Caco-2 (cell line): ENCODE data around the gene TBC1D3. TPM values are rescaled to one million over a fixed set of nuclear protein-coding genes. Genes with fewer than 3 reads are reported as not detected.
"Not testable (repeated sequence)": the region's sequence is repeated elsewhere in the genome, so short reads cannot be mapped to it uniquely, and the experiment has no call there.

Experiments
- Bru-seq: library from RNA; stranded (reverse); fragments of 400-500 nt; gene quantifications from one replicate; lab custom pipeline; 2021; lab: Mats Ljungman, UMichigan
- BruChase-seq, 2 experiments: library from RNA; stranded (reverse); fragments of 400-500 nt; gene quantifications; one replicate each; lab custom pipeline; 2021; lab: Mats Ljungman, UMichigan
- BruUV-seq: library from RNA; stranded (reverse); fragments of 400-500 nt; replicated peaks from 2 replicates; lab custom pipeline; 2021; lab: Mats Ljungman, UMichigan
- CTCF ChIA-PET: fragments of 300-600 bp; sonication (Branson Sonifier 250); formaldehyde crosslinking; loops from one replicate; lab custom pipeline; 2022; ENCODE audit warnings: antibody characterized with exemption; lab: Charles Lee
- POLR2A ChIA-PET: fragments of 300-600 bp; sonication (Branson Sonifier 250); formaldehyde crosslinking; loops from one replicate; lab custom pipeline; 2022; ENCODE audit warnings: antibody characterized with exemption; lab: Charles Lee
- DNase-seq, 2 experiments: peaks; one replicate each; pipeline versions ENCODE4 v3.0.0 to v3.0.0-alpha.2; 2020 to 2022
- H3K27me3 ChIP-seq: replicated peaks from 2 replicates; pipeline ENCODE4 v1.6.0; 2011; ENCODE audit warnings: low read length; ENCODE audit not compliant: control insufficient read depth, insufficient read depth
- H3K36me3 ChIP-seq: 2 replicates; pipeline ENCODE4 v1.5.1; 2011; ENCODE audit warnings: low read length; ENCODE audit not compliant: control insufficient read depth, insufficient read depth
- H3K4me1 ChIP-seq: fragments of 250-450 bp; sonication (Bioruptor Pico); 2 replicates; pipeline ENCODE4 v1.5.1; 2020; ENCODE audit warnings: mild to moderate bottlenecking
- H3K4me3 ChIP-seq: 2 replicates; pipeline ENCODE4 v1.5.1; 2011; ENCODE audit warnings: low read depth, mild to moderate bottlenecking, control low read depth, low read length
- H3K9me3 ChIP-seq: fragments of 250-450 bp; sonication (Bioruptor Pico); 2 replicates; pipeline ENCODE4 v1.5.1; 2020; ENCODE audit warnings: mild to moderate bottlenecking, moderate library complexity
- H3K27ac Mint-ChIP-seq: one replicate; pipeline ENCODE4 v1.8.0; 2022; ENCODE audit warnings: mixed read lengths; ENCODE audit not compliant: unreplicated experiment
- H3K27me3 Mint-ChIP-seq: one replicate; pipeline ENCODE4 v1.8.0; 2022; ENCODE audit warnings: mixed read lengths; ENCODE audit not compliant: insufficient read depth, unreplicated experiment
- H3K36me3 Mint-ChIP-seq: one replicate; pipeline ENCODE4 v1.8.0; 2022; ENCODE audit warnings: mild to moderate bottlenecking, mixed read lengths; ENCODE audit not compliant: insufficient read depth, unreplicated experiment
- H3K4me1 Mint-ChIP-seq: one replicate; pipeline ENCODE4 v1.8.0; 2022; ENCODE audit warnings: low read depth, mixed read lengths; ENCODE audit not compliant: unreplicated experiment
- H3K4me3 Mint-ChIP-seq: one replicate; pipeline ENCODE4 v1.8.0; 2022; ENCODE audit warnings: mild to moderate bottlenecking, moderate library complexity, mixed read lengths; ENCODE audit not compliant: unreplicated experiment
- H3K9me3 Mint-ChIP-seq: one replicate; pipeline ENCODE4 v1.8.0; 2022; ENCODE audit warnings: mixed read lengths; ENCODE audit not compliant: unreplicated experiment
- intact Hi-C: fragments of 100-400 bp; cut with micrococcal nuclease; formaldehyde crosslinking; loops from one replicate; pipeline ENCODE4 v1.10.0; 2022; ENCODE audit not compliant: unreplicated experiment
- long read RNA-seq: library from polyadenylated mRNA; stranded (forward); transcript quantifications from one replicate; pipeline ENCODE4 v2.0.0, GENCODE V29; 2022
- total RNA-seq: library from RNA; stranded (reverse); gene quantifications from 2 replicates; pipeline ENCODE4 v1.2.3, GENCODE V29; 2022

The TBC1D3 gene
- total RNA-seq, result not detected in 2 replicates
- Bru-seq, nascent RNA, result percentile 18 among the genes with signal in this experiment
- percentile 24 among the genes with signal in this experiment for BruChase-seq, experiment 1, labeled RNA remaining after a 2-hour chase
- BruChase-seq, experiment 2, labeled RNA remaining after a 6-hour chase, result percentile 17 among the genes with signal in this experiment
- long read RNA-seq, partial matches to known transcripts, result 5 of 19 reads
- long read RNA-seq, other reads (novel, unspliced or antisense), result 14 of 19 reads

GRCh38 chr17:38192455-38192854, at the start of gene TBC1D3:
Gene TBC1D3, minus strand, starts transcription at chr17:38192555. Its CDS starts 1,526 bp downstream, at chr17:38191029.
- H3K4me1 Mint-ChIP-seq, DNase-seq: not testable (repeated sequence)

GRCh38 chr17:38232790-38233189, 40.4 kb upstream of the TBC1D3 start:
- H3K27me3 Mint-ChIP-seq, H3K4me3 Mint-ChIP-seq, H3K4me1 Mint-ChIP-seq, DNase-seq, H3K9me3 Mint-ChIP-seq, BruUV-seq, CTCF ChIA-PET, POLR2A ChIA-PET, H3K27me3 ChIP-seq, intact Hi-C loops, H3K4me3 ChIP-seq, H3K27ac Mint-ChIP-seq, H3K4me1 ChIP-seq, H3K9me3 ChIP-seq, H3K36me3 Mint-ChIP-seq, H3K36me3 ChIP-seq: not testable (repeated sequence)

More at GRCh38 chr17:38192455-38192854, at the start of gene TBC1D3:
- H3K4me3 ChIP-seq, H3K27me3 ChIP-seq, CTCF ChIA-PET, H3K4me1 ChIP-seq, H3K36me3 Mint-ChIP-seq, H3K27me3 Mint-ChIP-seq, H3K36me3 ChIP-seq, H3K9me3 ChIP-seq, H3K27ac Mint-ChIP-seq, intact Hi-C loops, H3K9me3 Mint-ChIP-seq, BruUV-seq, POLR2A ChIA-PET, H3K4me3 Mint-ChIP-seq: not testable (repeated sequence)

- H3K9me3 Mint-ChIP-seq, H3K4me1 ChIP-seq, DNase-seq, H3K36me3 ChIP-seq, H3K27ac Mint-ChIP-seq, POLR2A ChIA-PET, BruUV-seq, H3K27me3 Mint-ChIP-seq, intact Hi-C loops, H3K4me1 Mint-ChIP-seq, H3K4me3 ChIP-seq, H3K4me3 Mint-ChIP-seq, CTCF ChIA-PET, H3K36me3 Mint-ChIP-seq, H3K27me3 ChIP-seq, H3K9me3 ChIP-seq: not testable (repeated sequence)
These were observed 33.6 kb upstream of the TBC1D3 start for GRCh38 chr17:38225844-38226495.

GRCh38 chr17:38220867-38221266, 28.5 kb upstream of the TBC1D3 start:
- POLR2A ChIA-PET, H3K9me3 Mint-ChIP-seq, H3K4me3 Mint-ChIP-seq, H3K27me3 Mint-ChIP-seq, H3K36me3 Mint-ChIP-seq, H3K4me1 Mint-ChIP-seq, BruUV-seq, CTCF ChIA-PET, H3K36me3 ChIP-seq, H3K27me3 ChIP-seq, DNase-seq, H3K4me3 ChIP-seq, H3K27ac Mint-ChIP-seq, H3K4me1 ChIP-seq, intact Hi-C loops, H3K9me3 ChIP-seq: not testable (repeated sequence)

- H3K36me3 ChIP-seq, POLR2A ChIA-PET: not testable (repeated sequence)
These were observed 7.9 kb upstream of the TBC1D3 start for GRCh38 chr17:38200271-38200670.

GRCh38 chr17:38134860-38135259, 57.5 kb downstream of the TBC1D3 start:
- H3K27ac Mint-ChIP-seq, H3K4me1 ChIP-seq, H3K4me3 Mint-ChIP-seq, H3K9me3 ChIP-seq, intact Hi-C loops, H3K4me3 ChIP-seq, CTCF ChIA-PET, H3K9me3 Mint-ChIP-seq, H3K27me3 ChIP-seq, POLR2A ChIA-PET, H3K36me3 Mint-ChIP-seq, H3K36me3 ChIP-seq, BruUV-seq, H3K27me3 Mint-ChIP-seq, H3K4me1 Mint-ChIP-seq: not testable (repeated sequence)
- DNase-seq, result peak; percentile 3 to 40

More at GRCh38 chr17:38200271-38200670, 7.9 kb upstream of the TBC1D3 start:
- H3K27me3 ChIP-seq, H3K36me3 Mint-ChIP-seq, H3K4me3 Mint-ChIP-seq, H3K27me3 Mint-ChIP-seq, BruUV-seq, H3K4me1 ChIP-seq, H3K27ac Mint-ChIP-seq, DNase-seq, H3K4me1 Mint-ChIP-seq, CTCF ChIA-PET, H3K9me3 ChIP-seq, H3K4me3 ChIP-seq, H3K9me3 Mint-ChIP-seq, intact Hi-C loops: not testable (repeated sequence)
